ENCODE measurements around the gene CCDC88C. TPM values are rescaled to one million over a fixed set of nuclear protein-coding genes. Genes with fewer than 3 reads are reported as not detected.

Gene CCDC88C
- polyA plus RNA-seq, 1 donor (not counting 4 experiments of a cell fraction or from before 2014, with no cell fraction given): 2.4 TPM

- Histone ChIP-seq H3K27me3 (ENCODE audit: control insufficient read depth, extremely low read depth, insufficient read depth, low read length) (no peaks in the 10 kb centered on the region), H3K79me2 (ENCODE audit: control insufficient read depth, insufficient read depth, low read length) (no peaks in the 10 kb centered on the region), H2AFZ (ENCODE audit: control insufficient read depth, low read length) (no peak overlapping the region), H3K36me3 (ENCODE audit: control insufficient read depth in 2 of 2, extremely low read depth in 1 of 2, insufficient read depth in 2 of 2, low read length in 2 of 2) (no peaks in the 10 kb centered on the region), H3K9ac (ENCODE audit: control insufficient read depth, extremely low read depth, insufficient read depth, low read length) (no peak overlapping the region), H3K4me1 (ENCODE audit: control insufficient read depth, extremely low read depth, insufficient read depth, low read length) (peaks cover 6% of the 10 kb centered on the region), H3K4me3 (ENCODE audit: control insufficient read depth in 2 of 3, extremely low read depth in 1 of 3, insufficient read depth in 2 of 3, low read depth in 1 of 3, low read length in 3 of 3) (no peak overlapping the region), H3K9me3 (ENCODE audit: control insufficient read depth, low read depth, low read length) (no peaks in the 10 kb centered on the region), H3K4me2 (ENCODE audit: control insufficient read depth, extremely low read depth, insufficient read depth, low read depth, low read length) (no peak overlapping the region), H3K27ac (ENCODE audit: control insufficient read depth, insufficient read depth, low read length) (no peak overlapping the region), H3K9me1 (ENCODE audit: control insufficient read depth, extremely low read depth, insufficient read depth, low read length) (no peaks in the 10 kb centered on the region), H4K20me1 (ENCODE audit: control insufficient read depth, extremely low read depth, insufficient read depth, low read length) (no peaks in the 10 kb centered on the region)
- TF ChIP-seq EZH2 (IDR thresholded peaks at IDR 0.05; ENCODE audit: low read length) (no peak), CTCF (optimal IDR thresholded peaks at IDR 0.05 in 1 of 3, IDR thresholded peaks at IDR 0.05 in 1 of 3, conservative IDR thresholded peaks at IDR 0.05 in 1 of 3; ENCODE audit: extremely low read depth in 1 of 3, insufficient read depth in 2 of 3, low read length in 3 of 3) (no peak)
- DNase-seq (ENCODE audit: low read depth, low spot score): no peak
- no peak for FAIRE-seq
- dilution Hi-C loops (cut with MboI; ENCODE audit: extremely low pct_ligation_motif_present, low sequenced_read_pairs): no loop called here
Measured at GRCh38 chr14:91352053-91352452, 65.6 kb downstream of the CCDC88C start.

GRCh38 chr14:91351512-91351862 lies 66.1 kb downstream of the CCDC88C start:
- dilution Hi-C loops (cut with MboI; ENCODE audit: extremely low pct_ligation_motif_present, low sequenced_read_pairs): no loop called here
- no peak for DNase-seq (ENCODE audit: low read depth, low spot score)
- H3K79me2 ChIP-seq (ENCODE audit: control insufficient read depth, insufficient read depth, low read length): no peaks in the 10 kb centered on the region
- no peak for TF ChIP-seq CTCF (optimal IDR thresholded peaks at IDR 0.05 in 1 of 3, IDR thresholded peaks at IDR 0.05 in 1 of 3, conservative IDR thresholded peaks at IDR 0.05 in 1 of 3; ENCODE audit: extremely low read depth in 1 of 3, insufficient read depth in 2 of 3, low read length in 3 of 3)
- no peak for TF ChIP-seq EZH2 (IDR thresholded peaks at IDR 0.05; ENCODE audit: low read length)
- H2AFZ ChIP-seq (ENCODE audit: control insufficient read depth, low read length): no peak overlapping the region
- no peaks in the 10 kb centered on the region for H3K9me1 ChIP-seq (ENCODE audit: control insufficient read depth, extremely low read depth, insufficient read depth, low read length)
- H3K9ac ChIP-seq (ENCODE audit: control insufficient read depth, extremely low read depth, insufficient read depth, low read length): no peak overlapping the region
- FAIRE-seq: no peak
- no peaks in the 10 kb centered on the region for H3K9me3 ChIP-seq (ENCODE audit: control insufficient read depth, low read depth, low read length)
- no peaks in the 10 kb centered on the region for H4K20me1 ChIP-seq (ENCODE audit: control insufficient read depth, extremely low read depth, insufficient read depth, low read length)
- no peak overlapping the region for H3K4me2 ChIP-seq (ENCODE audit: control insufficient read depth, extremely low read depth, insufficient read depth, low read depth, low read length)
- no peaks in the 10 kb centered on the region for H3K36me3 ChIP-seq (ENCODE audit: control insufficient read depth in 2 of 2, extremely low read depth in 1 of 2, insufficient read depth in 2 of 2, low read length in 2 of 2)
- H3K27me3 ChIP-seq (ENCODE audit: control insufficient read depth, extremely low read depth, insufficient read depth, low read length): no peaks in the 10 kb centered on the region
- no peak overlapping the region for H3K4me3 ChIP-seq (ENCODE audit: control insufficient read depth in 2 of 3, extremely low read depth in 1 of 3, insufficient read depth in 2 of 3, low read depth in 1 of 3, low read length in 3 of 3)
- H3K27ac ChIP-seq (ENCODE audit: control insufficient read depth, insufficient read depth, low read length): no peak overlapping the region
- H3K4me1 ChIP-seq (ENCODE audit: control insufficient read depth, extremely low read depth, insufficient read depth, low read length): peaks cover 6% of the 10 kb centered on the region

Data from keratinocyte (primary cell).